ENCODE results near the gene CDK19. TPM values are rescaled to one million over a fixed set of nuclear protein-coding genes. Genes with fewer than 3 reads are reported as not detected.

The CDK19 gene
- total RNA-seq, 1 experiment from 2014 or later, result 7.0 TPM

- H3K27ac ChIP-seq (ENCODE audit: insufficient read length, low read depth, low read length), result no peak overlapping the region
- H3K23me2 ChIP-seq (ENCODE audit: insufficient read length, low read depth, low read length, poor library complexity, severe bottlenecking), result no peaks in the 10 kb centered on the region
- no peak for DNase-seq
- no peak overlapping the region for H2BK12ac ChIP-seq (ENCODE audit: insufficient read length, low read depth, low read length)
- H3K4ac ChIP-seq (ENCODE audit: low read depth, low read length), result no peak overlapping the region
- H2BK20ac ChIP-seq (ENCODE audit: low read depth, low read length, poor library complexity, severe bottlenecking), result no peak overlapping the region
- H3T11ph ChIP-seq (ENCODE audit: low read length), result no peak overlapping the region
- H3K9me3 Mint-ChIP-seq, result no peaks in the 10 kb centered on the region
- no peak overlapping the region for H3K4me2 ChIP-seq (ENCODE audit: insufficient read depth, insufficient read length, low read length)
- no peak overlapping the region for H3K18ac ChIP-seq (ENCODE audit: insufficient read length, low read depth, low read length)
- H3K56ac ChIP-seq (ENCODE audit: insufficient read length, low read depth, low read length), result no peak overlapping the region
- H3K27ac Mint-ChIP-seq, result no peak overlapping the region
- H3K23ac ChIP-seq (ENCODE audit: insufficient read length, low read depth, low read length), result no peak overlapping the region
- H3K27me3 ChIP-seq (ENCODE audit: insufficient read depth, low read length), result no peaks in the 10 kb centered on the region
- no peak for TF ChIP-seq CTCF (conservative IDR thresholded peaks at IDR 0.05)
- no peak overlapping the region for H3K9ac ChIP-seq (ENCODE audit: extremely low read depth, insufficient read length, low read length)
- no peak overlapping the region for H2BK5ac ChIP-seq (ENCODE audit: insufficient read length, low read length)
- no peaks in the 10 kb centered on the region for H4K20me1 ChIP-seq (ENCODE audit: control insufficient read depth, insufficient read depth, insufficient read length)
- H3K14ac ChIP-seq (ENCODE audit: insufficient read depth, low read length), result no peak overlapping the region
- no peak overlapping the region for H4K5ac ChIP-seq (ENCODE audit: insufficient read length, low read depth, low read length)
- no peaks in the 10 kb centered on the region for H3K9me3 ChIP-seq (ENCODE audit: control insufficient read depth, low read depth, low read length)
- H2AK5ac ChIP-seq (ENCODE audit: insufficient read length, low read length), result no peak overlapping the region
- H2AFZ ChIP-seq (ENCODE audit: low read length), result no peak overlapping the region
- H2BK15ac ChIP-seq (ENCODE audit: low read depth, low read length), result no peak overlapping the region
- H3K4me1 Mint-ChIP-seq, result peaks cover 8% of the 10 kb centered on the region in 2 experiments
- H2BK120ac ChIP-seq (ENCODE audit: low read depth, low read length, poor library complexity, severe bottlenecking), result no peak overlapping the region
- no peak overlapping the region for H3K4me3 Mint-ChIP-seq
- no peaks in the 10 kb centered on the region for H3K27me3 Mint-ChIP-seq (ENCODE audit: low read depth)
- WGBS (ENCODE audit: extremely low coverage, insufficient read length, low lambda C conversion rate), result no CpG with 5 or more reads among the region's 7 CpGs
- no peaks in the 10 kb centered on the region for H3K79me2 ChIP-seq (ENCODE audit: insufficient read depth, low read length)
- H3K79me1 ChIP-seq (ENCODE audit: insufficient read depth, low read depth, low read length, poor library complexity, severe bottlenecking), result no peaks in the 10 kb centered on the region
- no peaks in the 10 kb centered on the region for H3K4me1 ChIP-seq (ENCODE audit: insufficient read depth, low read length)
- H4K91ac ChIP-seq (ENCODE audit: insufficient read length, low read depth, low read length), result no peak overlapping the region
- H4K8ac ChIP-seq (replicated peaks; ENCODE audit: insufficient read length, low read depth, low read length), result no peak overlapping the region
- H3K36me3 Mint-ChIP-seq (ENCODE audit: insufficient read depth in 1 of 3, low read depth in 3 of 3), result no peaks in the 10 kb centered on the region
These were observed 247.1 kb downstream of the CDK19 start for GRCh38 chr6:110567957-110568696.

All from H9 (cell line).